PC-3 (cell line): ENCODE data around the gene FOSL1.

Experiments
- EZH2 ChIP-seq: fragments of 300-600 bp; sonication (generic); IDR thresholded peaks from one replicate; pipeline ENCODE4 v1.6.1; 2017; ENCODE audit warnings: antibody characterized with exemption, mild to moderate bottlenecking, low read length; ENCODE audit not compliant: unreplicated experiment
- EZH2phosphoT487 ChIP-seq: fragments of 300-600 bp; sonication (generic); IDR thresholded peaks from 2 replicates; pipeline ENCODE4 v1.6.1; 2018; ENCODE audit warnings: mild to moderate bottlenecking, antibody characterized with exemption, low read length, borderline replicate concordance
- TF ChIP-seq, protein P1 (sequence below): fragments of 300-600 bp; sonication (generic); conservative IDR thresholded peaks from 2 replicates; pipeline ENCODE4 v1.5.1; 2017; ENCODE audit warnings: antibody characterized with exemption, low read depth, mild to moderate bottlenecking, low read length

DNA sequence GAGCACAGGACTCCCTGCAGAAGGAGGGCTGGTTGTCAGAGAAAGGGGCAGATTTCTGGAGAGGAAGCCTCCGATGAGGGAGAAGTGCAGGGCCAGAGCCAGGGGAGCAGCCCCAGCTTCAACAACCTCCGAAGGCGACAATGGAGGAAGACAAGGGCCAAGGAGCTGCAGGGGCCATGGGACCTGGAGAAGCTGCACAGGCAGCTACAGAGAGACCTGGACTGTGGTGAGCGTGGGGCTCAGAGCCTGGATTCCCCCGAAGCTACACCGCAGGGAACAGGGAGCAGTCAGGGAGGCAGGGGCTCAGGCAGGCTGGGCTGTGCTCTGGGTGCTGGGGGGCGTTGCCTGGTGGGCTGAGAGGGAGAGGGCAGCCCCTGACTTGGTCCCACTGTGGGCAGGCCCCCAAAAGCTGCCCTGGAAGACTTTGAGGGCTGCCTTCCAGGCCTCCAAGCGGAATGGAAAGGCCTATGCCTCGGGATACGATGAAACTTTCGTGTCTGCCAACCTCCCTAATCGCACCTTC is 47.5 kb upstream of the FOSL1 start:
- TF ChIP-seq, protein P1, sequence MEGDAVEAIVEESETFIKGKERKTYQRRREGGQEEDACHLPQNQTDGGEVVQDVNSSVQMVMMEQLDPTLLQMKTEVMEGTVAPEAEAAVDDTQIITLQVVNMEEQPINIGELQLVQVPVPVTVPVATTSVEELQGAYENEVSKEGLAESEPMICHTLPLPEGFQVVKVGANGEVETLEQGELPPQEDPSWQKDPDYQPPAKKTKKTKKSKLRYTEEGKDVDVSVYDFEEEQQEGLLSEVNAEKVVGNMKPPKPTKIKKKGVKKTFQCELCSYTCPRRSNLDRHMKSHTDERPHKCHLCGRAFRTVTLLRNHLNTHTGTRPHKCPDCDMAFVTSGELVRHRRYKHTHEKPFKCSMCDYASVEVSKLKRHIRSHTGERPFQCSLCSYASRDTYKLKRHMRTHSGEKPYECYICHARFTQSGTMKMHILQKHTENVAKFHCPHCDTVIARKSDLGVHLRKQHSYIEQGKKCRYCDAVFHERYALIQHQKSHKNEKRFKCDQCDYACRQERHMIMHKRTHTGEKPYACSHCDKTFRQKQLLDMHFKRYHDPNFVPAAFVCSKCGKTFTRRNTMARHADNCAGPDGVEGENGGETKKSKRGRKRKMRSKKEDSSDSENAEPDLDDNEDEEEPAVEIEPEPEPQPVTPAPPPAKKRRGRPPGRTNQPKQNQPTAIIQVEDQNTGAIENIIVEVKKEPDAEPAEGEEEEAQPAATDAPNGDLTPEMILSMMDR, result no peak
- no peak for TF ChIP-seq EZH2
- TF ChIP-seq EZH2phosphoT487, result no peak
